Gastrocnemius medialis (tissue), 4 donors: ENCODE results near the gene CCDC50.

Source experiments
- POLR2A ChIP-seq, 2 donors: fragments of 450-650 bp; IDR thresholded peaks; one replicate each; pipeline ENCODE4 v1.6.1; 2017; ENCODE audit warnings: antibody characterized with exemption in 2 of 2, mild to moderate bottlenecking in 2 of 2, moderate library complexity in 2 of 2
- TF ChIP-seq, protein P1 (sequence below), 5 experiments: fragments of 450-650 bp in 3 of 5; fragments of 200-600 bp in 2 of 5; sonication (generic) in 2 of 5; IDR thresholded peaks in 4 of 5; conservative IDR thresholded peaks in 1 of 5; 1 replicate in 4 of 5; 2 replicates in 1 of 5; pipeline ENCODE4 v1.5.1; 2016 to 2019; ENCODE audit warnings: antibody characterized with exemption in 5 of 5, mild to moderate bottlenecking in 3 of 5, moderate library complexity in 3 of 5

DNA sequence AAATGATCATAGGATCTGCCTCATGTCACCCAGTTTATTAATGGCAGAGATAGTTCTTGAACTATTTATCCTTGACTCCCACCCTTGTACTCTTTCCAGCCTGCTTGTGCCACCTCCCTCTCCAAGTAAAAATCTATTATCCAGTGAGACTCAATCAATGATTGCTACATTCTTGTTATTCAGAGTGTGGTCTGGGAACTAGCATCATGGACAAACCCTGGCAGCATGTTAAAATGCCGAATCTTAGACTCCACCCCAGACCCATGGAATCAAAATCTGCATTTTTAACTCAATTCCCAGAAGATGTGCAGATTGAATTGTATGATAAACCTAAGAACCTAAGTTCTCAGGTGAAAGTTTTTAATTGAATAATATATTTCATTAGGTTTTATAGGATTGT, 97.1 kb downstream of the CCDC50 start:
- no peak for TF ChIP-seq POLR2A (IDR thresholded peaks at IDR 0.05)
- TF ChIP-seq, protein P1, sequence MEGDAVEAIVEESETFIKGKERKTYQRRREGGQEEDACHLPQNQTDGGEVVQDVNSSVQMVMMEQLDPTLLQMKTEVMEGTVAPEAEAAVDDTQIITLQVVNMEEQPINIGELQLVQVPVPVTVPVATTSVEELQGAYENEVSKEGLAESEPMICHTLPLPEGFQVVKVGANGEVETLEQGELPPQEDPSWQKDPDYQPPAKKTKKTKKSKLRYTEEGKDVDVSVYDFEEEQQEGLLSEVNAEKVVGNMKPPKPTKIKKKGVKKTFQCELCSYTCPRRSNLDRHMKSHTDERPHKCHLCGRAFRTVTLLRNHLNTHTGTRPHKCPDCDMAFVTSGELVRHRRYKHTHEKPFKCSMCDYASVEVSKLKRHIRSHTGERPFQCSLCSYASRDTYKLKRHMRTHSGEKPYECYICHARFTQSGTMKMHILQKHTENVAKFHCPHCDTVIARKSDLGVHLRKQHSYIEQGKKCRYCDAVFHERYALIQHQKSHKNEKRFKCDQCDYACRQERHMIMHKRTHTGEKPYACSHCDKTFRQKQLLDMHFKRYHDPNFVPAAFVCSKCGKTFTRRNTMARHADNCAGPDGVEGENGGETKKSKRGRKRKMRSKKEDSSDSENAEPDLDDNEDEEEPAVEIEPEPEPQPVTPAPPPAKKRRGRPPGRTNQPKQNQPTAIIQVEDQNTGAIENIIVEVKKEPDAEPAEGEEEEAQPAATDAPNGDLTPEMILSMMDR (IDR thresholded peaks at IDR 0.05 in 4 of 5, conservative IDR thresholded peaks at IDR 0.05 in 1 of 5) = no peak
